ENCODE results near the gene ZNF552. TPM values are rescaled to one million over a fixed set of nuclear protein-coding genes. Genes with fewer than 3 reads are reported as not detected.
"Not testable (repeated sequence)": the region's sequence is repeated elsewhere in the genome, so short reads cannot be mapped to it uniquely, and the experiment has no call there.

The ZNF552 gene
- total RNA-seq, 4 donors from 2014 or later, result 5.6 to 11.5 (median 8.3) TPM

DNA sequence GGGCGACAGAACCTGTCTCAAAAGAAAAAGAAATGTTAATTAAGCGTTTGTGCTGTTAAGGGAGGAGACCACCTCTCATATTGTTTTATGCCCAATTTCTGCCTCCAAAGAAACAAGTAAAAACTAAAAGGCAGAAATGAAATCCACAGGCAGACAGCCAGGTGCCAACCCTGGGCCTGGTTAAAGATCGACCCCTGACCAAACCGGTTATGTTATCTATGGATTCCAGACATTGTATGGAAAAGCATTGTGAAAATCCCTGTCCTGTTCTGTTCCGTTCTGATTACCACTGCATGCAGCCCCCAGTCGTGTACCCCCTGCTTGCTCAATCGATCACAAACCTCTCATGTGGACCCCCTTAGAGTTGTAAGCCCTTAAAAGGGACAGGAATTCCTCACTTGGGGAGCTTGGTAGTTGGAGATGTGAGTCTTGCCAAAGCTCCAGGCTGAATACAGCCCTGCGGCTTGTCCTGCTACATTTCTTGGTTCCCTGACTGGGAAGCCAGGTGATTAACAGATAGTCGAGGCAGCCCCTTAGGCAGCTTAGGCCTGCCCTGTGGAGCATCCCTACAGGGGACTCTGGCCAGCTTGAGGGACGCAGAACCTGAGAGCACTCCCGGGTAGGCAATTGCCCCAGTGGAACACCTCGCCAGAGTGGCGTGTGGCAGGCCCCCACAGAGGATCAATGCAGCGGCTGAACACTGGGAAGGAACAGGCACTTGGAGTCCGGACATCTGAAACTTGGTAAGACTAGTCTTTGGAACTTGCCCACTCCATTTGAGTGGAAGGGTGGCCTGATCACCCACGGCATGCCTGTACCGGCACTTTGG, 748 bp upstream of the ZNF552 start:
- Histone ChIP-seq H3K4me1 (peaks cover 32% of the 10 kb centered on the region), H3K36me3 (peaks cover 10% of the 10 kb centered on the region), H3K9me3 (no peaks in the 10 kb centered on the region), H3K4me3 (peak overlapping the region; percentile 87), H3K27me3 (no peaks in the 10 kb centered on the region), H3K27ac (no peak overlapping the region)
- peak in 1 of 2 donors; percentile 43 for DNase-seq (ENCODE audit: low spot score in 2 of 2)
- 81% methylated on average over 13 of the region's 17 CpGs for WGBS
- TF ChIP-seq POLR2AphosphoS5 (IDR thresholded peaks at IDR 0.05), result no peak
- TF ChIP-seq, protein P1, sequence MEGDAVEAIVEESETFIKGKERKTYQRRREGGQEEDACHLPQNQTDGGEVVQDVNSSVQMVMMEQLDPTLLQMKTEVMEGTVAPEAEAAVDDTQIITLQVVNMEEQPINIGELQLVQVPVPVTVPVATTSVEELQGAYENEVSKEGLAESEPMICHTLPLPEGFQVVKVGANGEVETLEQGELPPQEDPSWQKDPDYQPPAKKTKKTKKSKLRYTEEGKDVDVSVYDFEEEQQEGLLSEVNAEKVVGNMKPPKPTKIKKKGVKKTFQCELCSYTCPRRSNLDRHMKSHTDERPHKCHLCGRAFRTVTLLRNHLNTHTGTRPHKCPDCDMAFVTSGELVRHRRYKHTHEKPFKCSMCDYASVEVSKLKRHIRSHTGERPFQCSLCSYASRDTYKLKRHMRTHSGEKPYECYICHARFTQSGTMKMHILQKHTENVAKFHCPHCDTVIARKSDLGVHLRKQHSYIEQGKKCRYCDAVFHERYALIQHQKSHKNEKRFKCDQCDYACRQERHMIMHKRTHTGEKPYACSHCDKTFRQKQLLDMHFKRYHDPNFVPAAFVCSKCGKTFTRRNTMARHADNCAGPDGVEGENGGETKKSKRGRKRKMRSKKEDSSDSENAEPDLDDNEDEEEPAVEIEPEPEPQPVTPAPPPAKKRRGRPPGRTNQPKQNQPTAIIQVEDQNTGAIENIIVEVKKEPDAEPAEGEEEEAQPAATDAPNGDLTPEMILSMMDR (IDR thresholded peaks at IDR 0.05), result no peak
- TF ChIP-seq POLR2A (IDR thresholded peaks at IDR 0.05), result no peak
- no peak for TF ChIP-seq EP300 (IDR thresholded peaks at IDR 0.05)

DNA sequence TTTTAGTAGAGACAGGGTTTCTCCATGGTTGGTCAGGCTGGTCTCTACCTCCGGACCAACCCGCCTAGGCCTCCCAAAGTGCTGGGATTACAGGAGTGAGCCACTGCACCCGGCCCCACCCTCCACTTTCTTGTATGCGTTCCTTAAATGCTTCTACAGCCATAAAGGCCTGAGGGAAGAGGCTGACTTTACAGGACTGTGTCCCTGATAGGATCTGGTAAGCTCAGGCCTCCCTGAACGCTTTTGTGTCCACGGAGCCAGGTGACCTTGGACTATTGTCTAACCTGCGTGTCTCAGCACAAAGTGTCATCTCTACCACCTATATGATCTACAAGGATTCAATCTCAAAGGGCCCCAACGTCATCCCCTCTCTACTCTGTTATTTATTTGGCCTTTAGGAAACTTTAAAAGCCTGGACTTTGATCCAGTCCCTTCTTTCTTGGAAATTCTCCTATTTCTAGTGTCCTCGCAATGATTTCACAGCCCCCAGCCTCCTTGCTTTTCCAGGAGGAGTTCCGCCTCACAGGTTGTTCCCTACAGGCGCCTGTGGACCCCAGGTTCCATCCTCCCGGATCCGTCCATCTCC, 701 bp downstream of the ZNF552 start:
- DNase-seq (ENCODE audit: low spot score in 2 of 2), result peak in 1 of 2 donors; percentile 72

DNA sequence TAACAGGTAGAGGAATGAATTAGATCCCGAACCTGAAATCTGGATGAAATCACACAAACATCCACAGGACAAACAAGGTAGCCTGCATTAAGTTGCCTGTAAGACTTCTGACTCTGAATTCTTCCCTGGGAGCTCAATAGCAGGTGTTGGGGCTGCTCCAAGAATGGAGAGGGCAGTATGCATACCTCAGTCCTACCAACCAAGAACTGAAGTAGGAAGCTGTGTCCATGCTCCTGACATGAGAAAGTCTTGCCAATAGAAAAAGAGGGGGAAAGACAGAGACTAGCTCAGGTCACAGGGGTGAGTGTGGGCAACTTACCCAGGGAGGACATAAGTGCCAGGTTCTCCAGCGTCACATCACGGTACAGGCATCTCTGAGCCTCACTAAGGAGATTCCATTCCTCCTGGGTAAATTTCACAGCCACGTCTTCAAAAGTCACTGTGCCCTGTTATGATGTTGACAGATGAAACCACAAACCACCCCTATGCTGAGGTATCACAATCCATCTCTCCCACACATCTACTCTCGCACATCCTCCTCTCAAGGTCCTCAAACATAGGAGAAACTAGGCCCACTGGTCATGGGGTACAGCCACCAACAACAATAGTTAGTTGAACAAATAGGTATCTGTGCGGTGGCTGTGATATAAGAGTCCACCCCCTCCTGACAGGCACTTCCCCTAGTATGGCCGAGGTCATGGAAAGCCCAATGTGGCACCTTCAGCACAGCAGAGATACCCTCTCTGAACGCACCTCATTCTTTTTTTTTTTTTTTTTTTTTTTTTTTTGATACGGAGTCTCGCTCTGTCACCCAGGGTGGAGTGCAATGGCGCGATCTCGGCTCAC, 1.5 kb downstream of the ZNF552 start:
- H3K4me1 ChIP-seq, result peaks cover 23% of the 10 kb centered on the region
- H3K36me3 ChIP-seq, result peaks cover 24% of the 10 kb centered on the region
- peak in 1 of 2 donors; percentile 41 for DNase-seq (ENCODE audit: low spot score in 2 of 2)
- peak overlapping the region; percentile 87 for H3K4me3 ChIP-seq
- H3K9me3 ChIP-seq, H3K27ac ChIP-seq, H3K27me3 ChIP-seq: not testable (repeated sequence)
- 86% methylated on average over 12 of the region's 13 CpGs for WGBS

More for the DNA sequence above, 701 bp downstream of the ZNF552 start:
- H3K36me3 ChIP-seq, result peaks cover 20% of the 10 kb centered on the region
- peak overlapping the region; percentile 82 for H3K27ac ChIP-seq
- TF ChIP-seq EP300 (IDR thresholded peaks at IDR 0.05) (no peak), POLR2AphosphoS5 (IDR thresholded peaks at IDR 0.05) (no peak), POLR2A (IDR thresholded peaks at IDR 0.05) (no peak)
- TF ChIP-seq, protein P1 (IDR thresholded peaks at IDR 0.05), result no peak
- H3K4me3 ChIP-seq, result peak overlapping the region; percentile 87
- no peaks in the 10 kb centered on the region for H3K27me3 ChIP-seq
- 20% methylated on average over 13 of the region's 13 CpGs for WGBS
- H3K9me3 ChIP-seq, result no peaks in the 10 kb centered on the region
- peaks cover 27% of the 10 kb centered on the region for H3K4me1 ChIP-seq

DNA sequence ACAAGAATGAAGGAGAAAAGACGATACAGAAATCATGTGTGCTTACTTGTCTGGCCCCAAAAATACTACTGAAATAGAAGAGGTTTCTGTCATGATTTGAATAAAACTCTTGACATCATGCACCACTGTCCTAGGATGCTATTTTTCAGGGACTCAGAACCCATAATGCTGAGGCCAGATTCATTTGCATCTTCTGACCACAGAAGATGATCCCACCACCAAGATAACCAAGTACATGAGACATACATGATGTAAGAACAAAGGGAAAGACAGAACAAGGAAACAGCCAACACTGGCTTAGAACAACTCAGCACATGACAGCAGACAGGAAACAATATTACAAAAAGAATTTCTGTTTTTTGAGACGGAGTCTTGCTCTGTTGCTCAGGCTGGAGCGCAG, 2.5 kb downstream of the ZNF552 start:
- Histone ChIP-seq H3K4me1 (peaks cover 23% of the 10 kb centered on the region), H3K9me3 (no peaks in the 10 kb centered on the region), H3K4me3 (no peak overlapping the region), H3K36me3 (peaks cover 34% of the 10 kb centered on the region), H3K27ac (no peak overlapping the region), H3K27me3 (no peaks in the 10 kb centered on the region)
- 89% methylated on average over 3 of the region's 3 CpGs for WGBS
- DNase-seq (ENCODE audit: low spot score in 2 of 2), result no peak
- TF ChIP-seq, protein P1 (IDR thresholded peaks at IDR 0.05), result no peak
- no peak for TF ChIP-seq POLR2A (IDR thresholded peaks at IDR 0.05)
- no peak for TF ChIP-seq POLR2AphosphoS5 (IDR thresholded peaks at IDR 0.05)
- TF ChIP-seq EP300 (IDR thresholded peaks at IDR 0.05), result no peak

DNA sequence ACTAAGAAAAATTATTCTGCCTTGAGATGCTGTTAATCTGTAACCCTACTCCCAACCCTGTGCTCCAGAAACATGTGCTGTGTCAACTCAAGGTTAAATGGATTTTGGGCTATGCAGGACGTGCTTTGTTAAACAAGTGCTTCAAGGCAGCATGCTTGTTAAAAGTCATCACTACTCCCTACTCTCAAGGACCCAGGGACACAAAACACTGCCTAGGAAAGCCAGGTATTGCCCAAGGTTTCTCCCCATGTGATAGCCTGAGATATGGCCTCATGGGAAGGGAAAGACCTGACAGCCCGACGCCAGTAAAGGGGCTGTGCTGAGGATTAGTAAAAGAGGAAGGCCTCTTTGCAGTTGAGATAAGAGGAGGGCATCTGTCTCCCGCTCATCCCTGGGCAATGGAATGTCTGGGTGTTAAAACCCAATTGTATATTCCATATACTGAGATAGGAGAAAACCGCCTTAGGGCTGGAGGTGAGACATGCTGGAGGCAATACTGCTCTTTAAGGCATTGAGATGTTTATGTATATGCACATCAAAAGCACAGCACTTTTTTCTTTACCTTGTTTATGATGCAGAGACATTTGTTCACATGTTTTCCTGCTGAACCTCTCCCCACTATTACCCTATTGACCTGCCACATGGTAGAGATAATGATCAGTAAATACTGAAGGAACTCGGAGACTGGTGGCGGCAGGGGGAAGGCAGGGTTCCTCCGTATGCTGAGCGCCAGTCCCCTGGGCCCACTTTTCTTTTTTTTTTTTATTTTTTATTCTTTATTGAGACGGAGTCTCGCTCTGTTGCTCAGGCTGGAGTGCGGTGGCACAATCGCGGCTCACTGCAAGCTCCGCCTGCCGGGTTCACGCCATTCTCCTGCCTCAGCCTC, 4.1 kb downstream of the ZNF552 start:
- not testable (repeated sequence) for H3K9me3 ChIP-seq, H3K27me3 ChIP-seq, H3K27ac ChIP-seq, H3K4me3 ChIP-seq
- 85% methylated on average over 17 of the region's 17 CpGs for WGBS
- peaks cover 41% of the 10 kb centered on the region for H3K36me3 ChIP-seq
- peaks cover 26% of the 10 kb centered on the region for H3K4me1 ChIP-seq
- DNase-seq (ENCODE audit: low spot score in 2 of 2), result peak in 1 of 2 donors; percentile 24

Measured in suprapubic skin (tissue), 4 donors.